Peyer's patch (tissue), 4 donors: ENCODE data around the gene UBE4B. TPM values are rescaled to one million over a fixed set of nuclear protein-coding genes. Genes with fewer than 3 reads are reported as not detected.
"Not testable (repeated sequence)": the region's sequence is repeated elsewhere in the genome, so short reads cannot be mapped to it uniquely, and the experiment has no call there.

Experiments used
- DNase-seq, 3 donors: peaks; one replicate each; pipeline ENCODE4 v3.0.0-alpha.2; 2017 to 2019
- H3K27ac ChIP-seq, 4 donors: fragments of 200-600 bp; sonication (generic); one replicate each; pipeline ENCODE4 v1.5.1; 2016 to 2019
- H3K27me3 ChIP-seq, 2 donors: fragments of 200-600 bp; sonication (generic); one replicate each; pipeline ENCODE4 v1.5.1; 2019
- H3K36me3 ChIP-seq, 3 donors: fragments of 200-600 bp; sonication (generic); one replicate each; pipeline ENCODE4 v1.5.1; 2016 to 2019
- H3K4me1 ChIP-seq, 4 donors: fragments of 200-600 bp; sonication (generic); one replicate each; pipeline ENCODE4 v1.5.1; 2016 to 2019
- H3K4me3 ChIP-seq, 4 donors: fragments of 200-600 bp; sonication (generic); 1 replicate in 3 of 4; 2 replicates in 1 of 4; pipeline ENCODE4 v1.5.1; 2016 to 2019; ENCODE audit warnings: mild to moderate bottlenecking in 1 of 4
- H3K9me3 ChIP-seq, 4 donors: fragments of 200-600 bp; sonication (generic); one replicate each; pipeline ENCODE4 v1.5.1; 2016 to 2019; ENCODE audit warnings: mild to moderate bottlenecking in 1 of 4
- CTCF ChIP-seq, 6 experiments: fragments of 450-650 bp in 4 of 6; fragments of 200-600 bp in 2 of 6; sonication (generic) in 1 of 6; IDR thresholded peaks; one replicate each; pipeline ENCODE4 v1.5.1; 2017 to 2019; ENCODE audit warnings: antibody characterized with exemption in 6 of 6, mild to moderate bottlenecking in 3 of 6, moderate library complexity in 1 of 6
- POLR2A ChIP-seq, 2 donors: fragments of 450-650 bp; IDR thresholded peaks; one replicate each; pipeline ENCODE4 v1.5.1; 2017; ENCODE audit warnings: antibody characterized with exemption in 2 of 2, mild to moderate bottlenecking in 2 of 2, moderate library complexity in 2 of 2
- total RNA-seq, 4 donors: library from RNA; depleted of rRNA; stranded (reverse); fragments of >200 nt; gene quantifications; one replicate each; pipeline ENCODE4 v1.1.0, GENCODE V29; 2016

The UBE4B gene
- total RNA-seq, 4 donors from 2014 or later = 40.3 to 102 (median 67.8) TPM

- H3K27ac ChIP-seq = peak overlapping the region in 2 of 4 donors; percentile 55 to 62
- no peaks in the 10 kb centered on the region for H3K27me3 ChIP-seq
- TF ChIP-seq CTCF (IDR thresholded peaks at IDR 0.05) = no peak
- TF ChIP-seq POLR2A (IDR thresholded peaks at IDR 0.05) = no peak
- no peak for DNase-seq
- no peaks in the 10 kb centered on the region for H3K36me3 ChIP-seq
- peaks cover 0 to 28% (median 0%) of the 10 kb centered on the region in 4 donors for H3K4me1 ChIP-seq
- H3K4me3 ChIP-seq = no peak overlapping the region
- H3K9me3 ChIP-seq = no peaks in the 10 kb centered on the region
Observed at GRCh38 chr1:10065760-10066159, 33.0 kb downstream of the UBE4B start.

GRCh38 chr1:10068605-10069294 lies 36.0 kb downstream of the UBE4B start:
- DNase-seq = no peak
- no peak overlapping the region for H3K27ac ChIP-seq
- H3K4me3 ChIP-seq = no peak overlapping the region
- H3K4me1 ChIP-seq = peaks cover 0 to 34% (median 0%) of the 10 kb centered on the region in 4 donors
- H3K36me3 ChIP-seq = peaks cover 0 to 5% (median 0%) of the 10 kb centered on the region in 3 donors
- TF ChIP-seq POLR2A (IDR thresholded peaks at IDR 0.05) = no peak
- TF ChIP-seq CTCF (IDR thresholded peaks at IDR 0.05) = no peak
- no peaks in the 10 kb centered on the region for H3K27me3 ChIP-seq
- no peaks in the 10 kb centered on the region for H3K9me3 ChIP-seq

DNA sequence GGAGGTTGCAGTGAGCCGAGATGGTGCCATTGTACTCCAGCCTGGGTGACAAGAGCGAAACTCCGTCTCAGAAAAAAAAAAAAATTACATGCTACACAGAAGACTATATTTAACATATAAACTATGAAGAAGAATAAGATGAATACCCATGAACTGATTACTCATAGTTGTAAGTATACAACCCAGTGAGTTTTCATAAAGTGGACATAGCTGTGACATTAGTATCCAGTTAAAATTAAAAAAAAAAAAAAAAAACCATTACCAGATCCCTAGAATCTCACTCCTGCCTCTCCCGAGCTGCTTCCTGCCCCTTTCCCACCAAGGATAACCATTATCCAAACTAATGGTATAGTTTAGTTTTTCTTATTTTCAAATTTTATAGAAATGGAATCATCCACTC lies 37.4 kb downstream of the UBE4B start:
- TF ChIP-seq POLR2A (IDR thresholded peaks at IDR 0.05) (no peak), CTCF (IDR thresholded peaks at IDR 0.05) (no peak)
- no peak for DNase-seq

DNA sequence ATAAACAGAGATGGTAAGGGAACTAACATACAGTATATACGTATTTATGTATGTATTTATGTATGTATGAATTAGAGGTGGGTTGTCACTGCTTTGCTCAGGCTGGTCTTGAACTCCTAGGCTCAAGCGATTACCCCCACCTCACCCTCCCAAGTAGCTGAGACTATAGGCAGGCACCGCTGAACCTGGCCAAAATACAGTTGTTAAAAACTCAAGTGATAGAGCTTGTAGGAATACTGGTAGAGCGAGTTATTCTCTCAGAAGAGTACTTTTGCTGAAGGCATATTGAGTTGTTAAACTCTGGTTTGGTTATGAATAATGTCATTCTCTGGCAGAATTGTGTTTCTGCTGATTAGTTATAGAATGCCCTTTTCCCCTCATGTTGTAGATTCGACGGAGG lies 38.9 kb downstream of the UBE4B start:
- no peak for DNase-seq
- TF ChIP-seq POLR2A (IDR thresholded peaks at IDR 0.05) (no peak), CTCF (IDR thresholded peaks at IDR 0.05) (no peak)

More for the DNA sequence above, 37.4 kb downstream of the UBE4B start:
- Histone ChIP-seq H3K4me1 (peaks cover 0 to 35% (median 0%) of the 10 kb centered on the region in 4 donors), H3K9me3 (no peaks in the 10 kb centered on the region), H3K4me3 (no peak overlapping the region), H3K27me3 (no peaks in the 10 kb centered on the region), H3K36me3 (peaks cover 0 to 5% (median 0%) of the 10 kb centered on the region in 3 donors), H3K27ac (no peak overlapping the region)

GRCh38 chr1:10073371-10073770 lies 40.6 kb downstream of the UBE4B start:
- H3K9me3 ChIP-seq, H3K36me3 ChIP-seq, DNase-seq, H3K4me3 ChIP-seq, H3K27ac ChIP-seq, H3K27me3 ChIP-seq: not testable (repeated sequence)
- H3K4me1 ChIP-seq = peaks cover 0 to 22% (median 0%) of the 10 kb centered on the region in 4 donors

More for the DNA sequence above, 38.9 kb downstream of the UBE4B start:
- no peaks in the 10 kb centered on the region for H3K27me3 ChIP-seq
- H3K4me1 ChIP-seq = peaks cover 0 to 24% (median 0%) of the 10 kb centered on the region in 4 donors
- peaks cover 0 to 5% (median 0%) of the 10 kb centered on the region in 3 donors for H3K36me3 ChIP-seq
- no peak overlapping the region for H3K27ac ChIP-seq
- H3K9me3 ChIP-seq = no peaks in the 10 kb centered on the region
- no peak overlapping the region for H3K4me3 ChIP-seq

- no peak for TF ChIP-seq POLR2A (IDR thresholded peaks at IDR 0.05)
- TF ChIP-seq CTCF (IDR thresholded peaks at IDR 0.05) = no peak
- no peak overlapping the region for H3K4me3 ChIP-seq
- H3K9me3 ChIP-seq = no peaks in the 10 kb centered on the region
- peak; percentile 24 to 79 (median 52) for DNase-seq
- peaks cover 0 to 22% (median 0%) of the 10 kb centered on the region in 4 donors for H3K4me1 ChIP-seq
- H3K27ac ChIP-seq = peak overlapping the region in 2 of 4 donors; percentile 46 to 57
- H3K36me3 ChIP-seq = peaks cover 0 to 5% (median 0%) of the 10 kb centered on the region in 3 donors
- no peaks in the 10 kb centered on the region for H3K27me3 ChIP-seq
Observed at GRCh38 chr1:10074059-10074851, 41.5 kb downstream of the UBE4B start.
